ENCODE data around the gene HM13.

DNA sequence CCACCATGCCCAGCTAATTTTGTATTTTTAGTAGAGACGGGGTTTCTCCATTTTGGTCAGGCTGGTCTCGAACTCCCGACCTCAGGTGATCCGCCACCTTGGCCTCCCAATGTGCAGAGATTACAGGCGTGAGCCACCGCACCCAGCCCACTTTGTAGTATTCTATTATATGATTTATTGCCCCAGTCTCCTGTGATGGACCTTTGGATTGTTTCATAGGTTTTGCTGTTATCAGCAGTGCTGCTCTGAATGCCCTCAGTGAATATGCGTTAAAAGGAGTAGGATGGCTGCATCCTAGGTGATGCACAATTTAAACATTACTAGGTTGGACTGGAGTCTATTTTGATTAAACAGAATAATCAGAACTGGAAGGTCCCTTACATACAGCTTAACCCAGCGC, 101.2 kb downstream of the HM13 start:
- TF ChIP-seq POLR2A (IDR thresholded peaks at IDR 0.05; ENCODE audit: low read depth, low read length) = no peak
- no peak for TF ChIP-seq SPI1 (IDR thresholded peaks at IDR 0.05; ENCODE audit: low read depth, low read length)
- TF ChIP-seq POLR2AphosphoS5 (IDR thresholded peaks at IDR 0.05; ENCODE audit: low read depth, low read length) = no peak

Measured in GM12891 (cell line).